ENCODE data around the gene TNNI3K. TPM values are rescaled to one million over a fixed set of nuclear protein-coding genes. Genes with fewer than 3 reads are reported as not detected.

The TNNI3K gene
- total RNA-seq, 2 donors from 2014 or later = 0.59 to 0.96 TPM

GRCh38 chr1:74480068-74480467 is 244.9 kb downstream of the TNNI3K start:
- no peaks in the 10 kb centered on the region for H3K36me3 ChIP-seq
- H3K9ac ChIP-seq (ENCODE audit: low read depth in 2 of 2, low read length in 2 of 2) = no peak overlapping the region
- no peaks in the 10 kb centered on the region for H3K9me3 ChIP-seq
- no peak for DNase-seq
- TF ChIP-seq CTCF (IDR thresholded peaks at IDR 0.05) = no peak
- H3K4me1 ChIP-seq = no peaks in the 10 kb centered on the region
- no peaks in the 10 kb centered on the region for H3K27me3 ChIP-seq
- H3K4me3 ChIP-seq = no peak overlapping the region
- intact Hi-C loops (cut with DNase I) = no loop called here
- H3K27ac ChIP-seq = no peak overlapping the region

GRCh38 chr1:74481607-74482006 is 246.4 kb downstream of the TNNI3K start:
- intact Hi-C loops (cut with DNase I) = no loop called here
- no peak overlapping the region for H3K27ac ChIP-seq
- no peak overlapping the region for H3K9ac ChIP-seq (ENCODE audit: low read depth in 2 of 2, low read length in 2 of 2)
- H3K4me1 ChIP-seq = no peaks in the 10 kb centered on the region
- no peak for TF ChIP-seq CTCF (IDR thresholded peaks at IDR 0.05)
- no peaks in the 10 kb centered on the region for H3K27me3 ChIP-seq
- no peak for DNase-seq
- no peaks in the 10 kb centered on the region for H3K36me3 ChIP-seq
- no peaks in the 10 kb centered on the region for H3K9me3 ChIP-seq
- no peak overlapping the region for H3K4me3 ChIP-seq

GRCh38 chr1:74485622-74486021 is 250.4 kb downstream of the TNNI3K start:
- intact Hi-C loops (cut with DNase I) = no loop called here
- DNase-seq = no peak
- no peaks in the 10 kb centered on the region for H3K36me3 ChIP-seq

GRCh38 chr1:74486036-74486435 is 250.8 kb downstream of the TNNI3K start:
- no peaks in the 10 kb centered on the region for H3K36me3 ChIP-seq
- no peaks in the 10 kb centered on the region for H3K4me1 ChIP-seq
- intact Hi-C loops (cut with DNase I) = no loop called here
- no peak for TF ChIP-seq CTCF (IDR thresholded peaks at IDR 0.05)
- no peaks in the 10 kb centered on the region for H3K9me3 ChIP-seq
- no peak overlapping the region for H3K9ac ChIP-seq (ENCODE audit: low read depth in 2 of 2, low read length in 2 of 2)
- DNase-seq = no peak
- H3K27ac ChIP-seq = no peak overlapping the region
- no peak overlapping the region for H3K4me3 ChIP-seq
- H3K27me3 ChIP-seq = no peaks in the 10 kb centered on the region

More at GRCh38 chr1:74485622-74486021, 250.4 kb downstream of the TNNI3K start:
- Histone ChIP-seq H3K4me1 (no peaks in the 10 kb centered on the region), H3K9ac (ENCODE audit: low read depth in 2 of 2, low read length in 2 of 2) (no peak overlapping the region), H3K4me3 (no peak overlapping the region), H3K9me3 (no peaks in the 10 kb centered on the region), H3K27ac (no peak overlapping the region), H3K27me3 (no peaks in the 10 kb centered on the region)
- TF ChIP-seq CTCF (IDR thresholded peaks at IDR 0.05) = no peak

- Histone ChIP-seq H3K9ac (ENCODE audit: low read depth in 2 of 2, low read length in 2 of 2) (no peak overlapping the region), H3K27ac (no peak overlapping the region), H3K4me3 (no peak overlapping the region), H3K4me1 (no peaks in the 10 kb centered on the region), H3K27me3 (no peaks in the 10 kb centered on the region), H3K36me3 (no peaks in the 10 kb centered on the region), H3K9me3 (no peaks in the 10 kb centered on the region)
- intact Hi-C loops (cut with DNase I) = no loop called here
- no peak for TF ChIP-seq CTCF (IDR thresholded peaks at IDR 0.05)
- no peak for DNase-seq
Observed at GRCh38 chr1:74496669-74497068, 261.5 kb downstream of the TNNI3K start.

- no peak overlapping the region for H3K4me3 ChIP-seq
- H3K4me1 ChIP-seq = no peaks in the 10 kb centered on the region
- H3K27ac ChIP-seq = no peak overlapping the region
- intact Hi-C loops (cut with DNase I) = no loop called here
- H3K27me3 ChIP-seq = no peaks in the 10 kb centered on the region
- no peak for TF ChIP-seq CTCF (IDR thresholded peaks at IDR 0.05)
- no peaks in the 10 kb centered on the region for H3K36me3 ChIP-seq
- DNase-seq = no peak
- no peaks in the 10 kb centered on the region for H3K9me3 ChIP-seq
- H3K9ac ChIP-seq (ENCODE audit: low read depth in 2 of 2, low read length in 2 of 2) = no peak overlapping the region
Observed at GRCh38 chr1:74498901-74499300, 263.7 kb downstream of the TNNI3K start.

All from colonic mucosa (tissue), 4 donors.